GM23338 (cell line): Measurements from ENCODE around the gene GADL1.

ENCODE experiments used
- CREB1 ChIP-seq: fragments of 250-450 bp; sonication (Bioruptor Pico); IDR thresholded peaks from 2 replicates; pipeline ENCODE4 v1.5.0; 2020; ENCODE audit warnings: low read depth, mild to moderate bottlenecking, moderate library complexity
- CTCF ChIP-seq, 2 experiments: fragments of 200-600 bp in 1 of 2; sonication (generic) in 1 of 2; conservative IDR thresholded peaks; 2 replicates each; pipeline versions ENCODE4 v1.5.1 to v1.6.1; 2016 to 2017; ENCODE audit warnings: antibody characterized with exemption in 2 of 2, low read depth in 2 of 2, mild to moderate bottlenecking in 2 of 2, moderate library complexity in 1 of 2
- ETS1 ChIP-seq: IDR thresholded peaks from 2 replicates; pipeline ENCODE4 v1.6.1; 2016; ENCODE audit warnings: antibody characterized with exemption
- EZH2 ChIP-seq: fragments of 200-600 bp; sonication (generic); IDR thresholded peaks from one replicate; pipeline ENCODE4 v1.8.0; 2017; ENCODE audit warnings: antibody characterized with exemption, mild to moderate bottlenecking, low read depth; ENCODE audit not compliant: unreplicated experiment
- EZH2phosphoT487 ChIP-seq: fragments of 200-600 bp; sonication (generic); IDR thresholded peaks from one replicate; pipeline ENCODE4 v1.8.1; 2018; ENCODE audit warnings: antibody characterized with exemption; ENCODE audit not compliant: unreplicated experiment
- JUNB ChIP-seq: IDR thresholded peaks from one replicate; pipeline ENCODE4 v1.6.1; 2016; ENCODE audit warnings: antibody characterized with exemption; ENCODE audit not compliant: unreplicated experiment
- NANOG ChIP-seq: IDR thresholded peaks from 2 replicates; pipeline ENCODE4 v1.6.1; 2016; ENCODE audit warnings: antibody characterized with exemption, borderline replicate concordance
- POLR2AphosphoS5 ChIP-seq: IDR thresholded peaks from 2 replicates; pipeline ENCODE4 v1.6.1; 2016; ENCODE audit warnings: antibody characterized with exemption, low read depth
- STAT1 ChIP-seq: IDR thresholded peaks from one replicate; pipeline ENCODE4 v1.6.1; 2016; ENCODE audit warnings: antibody characterized with exemption; ENCODE audit not compliant: unreplicated experiment
- ZNF114 ChIP-seq: fragments of 250-450 bp; sonication (Bioruptor Pico); IDR thresholded peaks from 2 replicates; pipeline ENCODE4 v1.5.0; 2020; ENCODE audit warnings: mild to moderate bottlenecking, moderate library complexity
- ZNF331 ChIP-seq: fragments of 250-450 bp; sonication (Bioruptor Pico); IDR thresholded peaks from 2 replicates; pipeline ENCODE4 v1.5.0; 2020; ENCODE audit warnings: low read depth, mild to moderate bottlenecking, moderate library complexity
- TF ChIP-seq, protein P1 (sequence below): fragments of 250-450 bp; sonication (Bioruptor Pico); IDR thresholded peaks from 2 replicates; pipeline ENCODE4 v1.5.0; 2020; ENCODE audit warnings: mild to moderate bottlenecking, moderate library complexity
- TF ChIP-seq, protein P2 (sequence below): IDR thresholded peaks from one replicate; pipeline ENCODE4 v1.6.1; 2018; ENCODE audit warnings: antibody characterized with exemption; ENCODE audit not compliant: unreplicated experiment

- TF ChIP-seq EZH2 (no peak), CTCF (conservative IDR thresholded peaks at IDR 0.05; ENCODE audit: low read depth in 2 of 2) (no peak), POLR2AphosphoS5 (no peak), CREB1 (CRISPR knock-in tag) (no peak), NANOG (no peak), ETS1 (no peak), EZH2phosphoT487 (no peak), JUNB (no peak), ZNF331 (CRISPR knock-in tag) (no peak), ZNF114 (CRISPR knock-in tag) (no peak), STAT1 (no peak)
- TF ChIP-seq, protein P1, sequence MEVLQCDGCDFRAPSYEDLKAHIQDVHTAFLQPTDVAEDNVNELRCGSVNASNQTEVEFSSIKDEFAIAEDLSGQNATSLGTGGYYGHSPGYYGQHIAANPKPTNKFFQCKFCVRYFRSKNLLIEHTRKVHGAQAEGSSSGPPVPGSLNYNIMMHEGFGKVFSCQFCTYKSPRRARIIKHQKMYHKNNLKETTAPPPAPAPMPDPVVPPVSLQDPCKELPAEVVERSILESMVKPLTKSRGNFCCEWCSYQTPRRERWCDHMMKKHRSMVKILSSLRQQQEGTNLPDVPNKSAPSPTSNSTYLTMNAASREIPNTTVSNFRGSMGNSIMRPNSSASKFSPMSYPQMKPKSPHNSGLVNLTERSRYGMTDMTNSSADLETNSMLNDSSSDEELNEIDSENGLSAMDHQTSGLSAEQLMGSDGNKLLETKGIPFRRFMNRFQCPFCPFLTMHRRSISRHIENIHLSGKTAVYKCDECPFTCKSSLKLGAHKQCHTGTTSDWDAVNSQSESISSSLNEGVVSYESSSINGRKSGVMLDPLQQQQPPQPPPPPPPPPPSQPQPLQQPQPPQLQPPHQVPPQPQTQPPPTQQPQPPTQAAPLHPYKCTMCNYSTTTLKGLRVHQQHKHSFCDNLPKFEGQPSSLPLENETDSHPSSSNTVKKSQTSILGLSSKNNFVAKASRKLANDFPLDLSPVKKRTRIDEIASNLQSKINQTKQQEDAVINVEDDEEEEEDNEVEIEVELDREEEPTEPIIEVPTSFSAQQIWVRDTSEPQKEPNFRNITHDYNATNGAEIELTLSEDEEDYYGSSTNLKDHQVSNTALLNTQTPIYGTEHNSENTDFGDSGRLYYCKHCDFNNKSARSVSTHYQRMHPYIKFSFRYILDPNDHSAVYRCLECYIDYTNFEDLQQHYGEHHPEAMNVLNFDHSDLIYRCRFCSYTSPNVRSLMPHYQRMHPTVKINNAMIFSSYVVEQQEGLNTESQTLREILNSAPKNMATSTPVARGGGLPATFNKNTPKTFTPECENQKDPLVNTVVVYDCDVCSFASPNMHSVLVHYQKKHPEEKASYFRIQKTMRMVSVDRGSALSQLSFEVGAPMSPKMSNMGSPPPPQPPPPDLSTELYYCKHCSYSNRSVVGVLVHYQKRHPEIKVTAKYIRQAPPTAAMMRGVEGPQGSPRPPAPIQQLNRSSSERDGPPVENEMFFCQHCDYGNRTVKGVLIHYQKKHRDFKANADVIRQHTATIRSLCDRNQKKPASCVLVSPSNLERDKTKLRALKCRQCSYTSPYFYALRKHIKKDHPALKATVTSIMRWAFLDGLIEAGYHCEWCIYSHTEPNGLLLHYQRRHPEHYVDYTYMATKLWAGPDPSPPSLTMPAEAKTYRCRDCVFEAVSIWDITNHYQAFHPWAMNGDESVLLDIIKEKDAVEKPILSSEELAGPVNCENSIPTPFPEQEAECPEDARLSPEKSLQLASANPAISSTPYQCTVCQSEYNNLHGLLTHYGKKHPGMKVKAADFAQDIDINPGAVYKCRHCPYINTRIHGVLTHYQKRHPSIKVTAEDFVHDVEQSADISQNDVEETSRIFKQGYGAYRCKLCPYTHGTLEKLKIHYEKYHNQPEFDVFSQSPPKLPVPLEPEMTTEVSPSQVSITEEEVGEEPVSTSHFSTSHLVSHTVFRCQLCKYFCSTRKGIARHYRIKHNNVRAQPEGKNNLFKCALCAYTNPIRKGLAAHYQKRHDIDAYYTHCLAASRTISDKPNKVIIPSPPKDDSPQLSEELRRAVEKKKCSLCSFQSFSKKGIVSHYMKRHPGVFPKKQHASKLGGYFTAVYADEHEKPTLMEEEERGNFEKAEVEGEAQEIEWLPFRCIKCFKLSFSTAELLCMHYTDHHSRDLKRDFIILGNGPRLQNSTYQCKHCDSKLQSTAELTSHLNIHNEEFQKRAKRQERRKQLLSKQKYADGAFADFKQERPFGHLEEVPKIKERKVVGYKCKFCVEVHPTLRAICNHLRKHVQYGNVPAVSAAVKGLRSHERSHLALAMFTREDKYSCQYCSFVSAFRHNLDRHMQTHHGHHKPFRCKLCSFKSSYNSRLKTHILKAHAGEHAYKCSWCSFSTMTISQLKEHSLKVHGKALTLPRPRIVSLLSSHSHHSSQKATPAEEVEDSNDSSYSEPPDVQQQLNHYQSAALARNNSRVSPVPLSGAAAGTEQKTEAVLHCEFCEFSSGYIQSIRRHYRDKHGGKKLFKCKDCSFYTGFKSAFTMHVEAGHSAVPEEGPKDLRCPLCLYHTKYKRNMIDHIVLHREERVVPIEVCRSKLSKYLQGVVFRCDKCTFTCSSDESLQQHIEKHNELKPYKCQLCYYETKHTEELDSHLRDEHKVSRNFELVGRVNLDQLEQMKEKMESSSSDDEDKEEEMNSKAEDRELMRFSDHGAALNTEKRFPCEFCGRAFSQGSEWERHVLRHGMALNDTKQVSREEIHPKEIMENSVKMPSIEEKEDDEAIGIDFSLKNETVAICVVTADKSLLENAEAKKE, result no peak
- TF ChIP-seq, protein P2, sequence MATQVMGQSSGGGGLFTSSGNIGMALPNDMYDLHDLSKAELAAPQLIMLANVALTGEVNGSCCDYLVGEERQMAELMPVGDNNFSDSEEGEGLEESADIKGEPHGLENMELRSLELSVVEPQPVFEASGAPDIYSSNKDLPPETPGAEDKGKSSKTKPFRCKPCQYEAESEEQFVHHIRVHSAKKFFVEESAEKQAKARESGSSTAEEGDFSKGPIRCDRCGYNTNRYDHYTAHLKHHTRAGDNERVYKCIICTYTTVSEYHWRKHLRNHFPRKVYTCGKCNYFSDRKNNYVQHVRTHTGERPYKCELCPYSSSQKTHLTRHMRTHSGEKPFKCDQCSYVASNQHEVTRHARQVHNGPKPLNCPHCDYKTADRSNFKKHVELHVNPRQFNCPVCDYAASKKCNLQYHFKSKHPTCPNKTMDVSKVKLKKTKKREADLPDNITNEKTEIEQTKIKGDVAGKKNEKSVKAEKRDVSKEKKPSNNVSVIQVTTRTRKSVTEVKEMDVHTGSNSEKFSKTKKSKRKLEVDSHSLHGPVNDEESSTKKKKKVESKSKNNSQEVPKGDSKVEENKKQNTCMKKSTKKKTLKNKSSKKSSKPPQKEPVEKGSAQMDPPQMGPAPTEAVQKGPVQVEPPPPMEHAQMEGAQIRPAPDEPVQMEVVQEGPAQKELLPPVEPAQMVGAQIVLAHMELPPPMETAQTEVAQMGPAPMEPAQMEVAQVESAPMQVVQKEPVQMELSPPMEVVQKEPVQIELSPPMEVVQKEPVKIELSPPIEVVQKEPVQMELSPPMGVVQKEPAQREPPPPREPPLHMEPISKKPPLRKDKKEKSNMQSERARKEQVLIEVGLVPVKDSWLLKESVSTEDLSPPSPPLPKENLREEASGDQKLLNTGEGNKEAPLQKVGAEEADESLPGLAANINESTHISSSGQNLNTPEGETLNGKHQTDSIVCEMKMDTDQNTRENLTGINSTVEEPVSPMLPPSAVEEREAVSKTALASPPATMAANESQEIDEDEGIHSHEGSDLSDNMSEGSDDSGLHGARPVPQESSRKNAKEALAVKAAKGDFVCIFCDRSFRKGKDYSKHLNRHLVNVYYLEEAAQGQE, result no peak
Observed at GRCh38 chr3:30688776-30689641, 205.5 kb downstream of the GADL1 start.
